ENCODE data around the gene GPR107.

GPR107 gene

DNA sequence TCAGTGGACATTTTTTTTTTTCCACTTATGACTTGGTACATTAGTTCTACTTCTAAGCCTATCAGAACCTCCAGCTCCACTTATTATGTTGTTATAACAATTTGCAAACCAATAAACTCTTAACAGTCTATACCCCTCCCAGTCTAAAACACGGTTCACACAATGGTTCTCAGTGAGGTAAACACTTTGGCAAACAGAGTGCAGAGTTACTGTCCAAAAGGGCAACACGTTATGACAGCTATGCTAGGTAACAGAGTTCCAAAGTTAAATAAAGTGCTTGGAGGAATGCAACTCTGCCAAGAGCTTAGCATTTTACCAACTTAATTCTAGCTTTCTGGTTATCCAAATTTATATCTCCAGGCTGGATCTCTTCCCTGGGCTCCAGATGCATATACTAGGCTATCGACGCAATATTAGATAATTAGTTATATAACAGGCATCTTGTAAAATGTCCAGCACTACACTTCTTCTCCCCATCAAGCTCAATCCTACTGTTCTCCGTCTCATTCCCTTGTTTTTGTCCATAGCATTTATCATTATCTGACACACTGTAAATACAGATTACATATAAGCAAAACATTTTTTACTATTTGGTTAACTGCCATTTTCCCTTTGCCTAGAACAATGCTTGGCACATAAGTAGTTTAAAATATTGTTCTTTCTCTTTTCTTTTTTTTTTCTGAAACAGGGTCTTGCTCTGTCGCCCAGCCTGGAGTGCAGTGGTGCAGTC is 25.0 kb upstream of the GPR107 start:
- no peak for DNase-seq

DNA sequence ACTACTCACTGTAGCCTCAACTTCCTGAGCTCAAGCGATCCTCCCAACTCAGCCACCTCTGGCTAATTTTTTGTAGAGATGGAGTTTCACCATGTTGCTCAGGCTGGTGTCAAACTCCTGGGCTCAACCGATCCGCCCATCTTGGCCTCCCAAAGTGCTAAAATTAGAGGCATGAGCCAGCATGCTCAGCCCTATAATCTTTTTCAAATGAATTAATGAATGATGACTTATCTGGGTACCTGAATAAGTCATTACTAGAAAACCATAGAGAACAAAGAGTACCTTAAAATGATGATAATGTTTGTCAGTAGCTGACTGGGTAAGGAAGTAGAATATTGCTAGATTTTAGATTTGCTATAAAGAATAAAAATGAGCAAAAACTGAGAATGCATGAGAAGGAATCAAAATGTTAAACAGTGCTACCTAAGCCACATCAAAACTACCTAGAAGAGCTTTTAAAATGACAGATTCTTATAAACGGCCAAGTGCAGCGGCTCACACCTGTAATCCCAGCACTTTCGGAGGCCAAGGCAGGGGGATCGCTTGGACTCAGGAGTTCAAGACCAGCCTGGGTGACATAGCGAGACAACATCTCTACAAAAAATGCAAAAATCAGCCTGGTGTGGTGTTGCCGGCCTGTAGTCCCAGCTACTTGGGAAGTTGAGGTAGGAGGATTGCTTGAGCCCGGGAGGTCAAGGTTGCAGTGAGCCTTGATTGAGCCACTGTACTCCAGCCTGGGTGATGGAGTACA is 24.3 kb upstream of the GPR107 start:
- no peak for DNase-seq

DNA sequence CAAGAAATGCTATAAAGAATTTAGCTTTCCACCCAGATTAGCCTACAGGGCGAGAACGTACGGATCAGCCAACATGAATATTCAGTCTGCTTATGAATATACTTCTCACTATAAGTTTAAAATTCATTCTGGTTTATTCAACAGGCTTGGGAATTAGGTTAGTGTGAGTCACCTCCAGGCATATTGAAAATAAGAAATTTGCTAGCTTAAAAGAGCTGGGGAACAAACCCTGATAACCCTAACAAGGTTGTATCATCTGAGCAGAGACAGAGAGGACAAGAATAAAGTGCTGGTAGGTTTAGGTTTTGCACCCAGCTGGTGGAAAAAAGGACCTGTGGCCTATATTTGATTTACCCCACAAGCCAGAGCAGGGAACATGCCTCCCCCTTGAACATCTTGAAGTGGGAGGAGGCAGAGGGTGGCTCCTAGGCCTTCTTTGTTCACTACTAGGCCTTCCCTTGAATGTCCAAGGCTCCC is 23.0 kb upstream of the GPR107 start:
- no peak for DNase-seq

DNA sequence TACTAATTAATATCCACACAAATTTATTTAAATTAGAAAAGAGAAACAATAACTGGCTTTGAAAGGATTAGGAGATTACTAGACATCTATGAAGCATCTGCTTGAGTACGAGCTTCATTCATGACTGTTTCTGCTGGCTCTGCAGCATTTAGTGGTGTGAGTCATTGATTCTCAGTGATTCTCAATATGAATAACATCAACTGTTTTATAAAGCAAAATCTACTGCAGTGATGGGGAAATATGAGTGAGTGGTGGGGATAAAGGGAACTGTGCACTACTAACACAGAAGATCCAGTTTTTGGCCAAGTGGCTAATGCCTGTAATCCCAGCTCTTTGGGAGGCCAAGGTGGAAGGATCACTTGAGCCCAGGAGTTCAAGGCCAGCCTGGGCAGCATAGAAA is 19.1 kb upstream of the GPR107 start:
- no peak for DNase-seq

DNA sequence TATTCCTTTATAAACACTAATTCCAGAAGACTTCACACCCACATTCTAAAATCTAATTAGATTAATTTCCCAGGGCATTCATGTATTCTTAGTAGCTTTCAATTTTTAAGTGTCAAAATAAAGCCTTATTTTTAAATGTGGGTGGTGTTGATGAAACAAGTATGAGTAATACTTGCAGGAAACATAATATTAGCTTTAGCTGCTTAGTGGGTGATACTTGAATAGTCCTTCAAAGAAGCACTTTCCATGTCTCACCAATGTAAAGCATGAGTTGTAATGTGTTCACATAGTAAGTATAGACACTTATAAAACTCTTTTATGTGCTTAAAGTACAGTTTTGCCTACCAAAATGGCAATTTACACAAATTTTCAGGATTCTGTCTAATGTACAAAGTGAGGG is 17.6 kb upstream of the GPR107 start:
- DNase-seq, result no peak

DNA sequence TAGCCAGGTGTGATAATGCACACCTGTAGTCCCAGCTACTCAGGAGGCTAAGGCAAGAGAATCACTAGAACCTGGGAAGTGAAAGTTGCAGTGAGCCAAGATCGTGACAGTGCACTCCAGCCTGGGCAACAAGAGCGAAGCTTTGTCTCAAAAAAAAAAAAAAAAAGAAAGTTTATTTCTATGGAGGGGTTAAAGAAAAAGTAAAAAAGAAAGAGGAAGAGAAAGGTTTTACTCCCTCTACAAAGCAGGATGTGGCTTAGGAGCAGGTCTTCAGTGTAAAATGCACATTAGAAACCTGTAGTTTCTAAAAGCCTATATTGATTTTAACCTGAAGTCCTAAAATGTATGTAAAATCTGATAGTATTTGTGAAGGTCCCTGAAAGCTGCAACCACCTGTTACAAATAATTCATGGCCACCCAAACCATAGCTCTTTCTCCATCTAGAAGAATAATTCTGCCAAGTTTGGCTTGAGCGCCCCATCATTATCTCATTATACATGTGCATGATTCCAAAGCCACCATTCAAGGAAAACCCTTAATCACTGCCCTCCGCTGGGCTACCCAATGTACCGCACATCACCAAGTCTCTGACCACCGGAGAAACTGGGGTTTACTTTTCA is 14.1 kb upstream of the GPR107 start:
- DNase-seq, result no peak

DNA sequence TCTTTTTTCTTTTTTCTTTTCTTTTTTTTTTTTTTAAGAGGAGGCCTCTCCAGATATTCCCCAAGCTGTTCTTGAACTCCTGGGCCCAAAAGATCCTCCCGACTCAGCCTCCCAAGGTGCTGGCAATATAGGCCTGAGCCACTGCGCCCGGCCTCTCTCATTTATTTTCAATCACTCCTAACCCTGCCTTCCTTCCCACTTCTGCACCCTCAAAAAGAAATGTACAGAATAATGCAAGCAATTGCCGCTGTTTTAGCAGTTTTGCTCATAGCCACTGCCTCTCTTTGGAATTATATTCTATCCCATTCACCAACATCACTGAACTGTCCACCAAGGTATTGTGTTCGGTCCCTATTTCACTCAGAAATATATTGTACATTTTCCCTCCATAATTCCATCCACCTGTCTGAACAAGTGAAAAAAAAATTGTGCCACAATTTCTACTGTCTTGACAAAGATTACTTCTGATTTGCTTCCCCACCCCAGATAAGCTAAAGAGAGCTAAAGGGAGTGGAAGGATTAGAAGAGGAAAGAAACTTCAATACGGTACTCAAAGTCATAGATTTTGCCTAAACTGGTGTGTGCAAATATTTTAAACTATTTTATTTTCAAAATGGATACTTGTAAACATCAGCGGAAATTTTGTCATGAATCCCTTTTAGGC is 12.6 kb upstream of the GPR107 start:
- no peak for DNase-seq

DNA sequence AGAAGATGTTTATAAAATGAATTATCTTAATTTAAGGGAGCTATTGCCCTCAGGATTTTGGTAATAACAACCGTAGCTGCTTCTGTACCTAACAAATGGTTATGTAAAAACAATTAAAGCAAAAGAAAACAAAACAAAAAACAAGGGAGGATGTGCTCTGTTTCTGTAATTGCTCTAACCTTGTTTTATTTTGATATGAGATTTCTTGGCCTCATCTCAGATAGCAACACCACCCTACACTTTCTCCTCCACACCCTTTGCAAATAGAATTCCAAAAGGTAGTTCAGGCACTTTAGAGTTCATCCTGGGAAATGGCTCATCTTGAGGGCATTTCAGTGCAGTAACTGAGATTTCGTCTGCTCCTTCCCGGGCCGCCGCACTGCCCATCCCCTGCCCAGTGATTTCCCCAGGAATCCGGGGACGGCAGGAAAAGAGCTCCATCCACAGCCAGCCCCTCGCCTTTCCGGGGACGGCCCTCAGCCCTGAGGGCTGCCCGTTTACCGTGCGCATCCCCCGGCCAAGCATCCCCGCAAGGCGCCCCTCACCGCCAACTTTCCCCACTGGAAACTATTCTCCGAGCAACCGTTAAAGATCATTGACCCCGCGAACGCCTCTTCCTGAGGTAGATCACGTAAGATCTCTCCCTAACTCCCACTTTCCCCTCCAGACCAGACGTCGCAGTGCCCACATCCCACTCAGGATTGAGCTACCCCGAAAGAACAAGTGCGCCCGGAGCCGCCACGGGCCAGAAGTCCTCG is 11.9 kb upstream of the GPR107 start:
- DNase-seq, result no peak

DNA sequence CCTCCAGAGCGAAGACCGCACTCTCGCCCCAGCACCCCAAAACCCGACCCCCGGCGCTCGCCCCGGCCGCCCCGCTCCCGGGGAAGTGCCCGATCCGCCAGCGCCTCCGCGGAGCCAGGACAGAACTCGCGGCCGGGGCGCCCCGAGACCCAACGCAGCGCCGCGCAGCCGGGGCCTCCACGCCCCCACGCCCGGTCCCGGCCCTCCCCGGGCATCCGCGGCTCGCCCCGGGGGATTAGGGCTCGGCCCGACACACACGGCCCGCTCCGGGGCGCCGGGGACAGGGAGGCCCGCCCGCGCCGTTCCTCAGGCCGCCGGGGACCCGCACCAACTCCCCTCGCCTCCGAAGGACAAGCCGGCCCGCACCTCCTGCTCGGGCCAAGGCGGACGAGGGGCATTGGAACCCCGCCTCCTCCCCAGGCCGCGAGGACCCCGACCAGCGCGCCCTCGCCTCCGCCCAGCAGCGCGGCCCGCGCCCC is 11.3 kb upstream of the GPR107 start:
- no peak for DNase-seq

DNA sequence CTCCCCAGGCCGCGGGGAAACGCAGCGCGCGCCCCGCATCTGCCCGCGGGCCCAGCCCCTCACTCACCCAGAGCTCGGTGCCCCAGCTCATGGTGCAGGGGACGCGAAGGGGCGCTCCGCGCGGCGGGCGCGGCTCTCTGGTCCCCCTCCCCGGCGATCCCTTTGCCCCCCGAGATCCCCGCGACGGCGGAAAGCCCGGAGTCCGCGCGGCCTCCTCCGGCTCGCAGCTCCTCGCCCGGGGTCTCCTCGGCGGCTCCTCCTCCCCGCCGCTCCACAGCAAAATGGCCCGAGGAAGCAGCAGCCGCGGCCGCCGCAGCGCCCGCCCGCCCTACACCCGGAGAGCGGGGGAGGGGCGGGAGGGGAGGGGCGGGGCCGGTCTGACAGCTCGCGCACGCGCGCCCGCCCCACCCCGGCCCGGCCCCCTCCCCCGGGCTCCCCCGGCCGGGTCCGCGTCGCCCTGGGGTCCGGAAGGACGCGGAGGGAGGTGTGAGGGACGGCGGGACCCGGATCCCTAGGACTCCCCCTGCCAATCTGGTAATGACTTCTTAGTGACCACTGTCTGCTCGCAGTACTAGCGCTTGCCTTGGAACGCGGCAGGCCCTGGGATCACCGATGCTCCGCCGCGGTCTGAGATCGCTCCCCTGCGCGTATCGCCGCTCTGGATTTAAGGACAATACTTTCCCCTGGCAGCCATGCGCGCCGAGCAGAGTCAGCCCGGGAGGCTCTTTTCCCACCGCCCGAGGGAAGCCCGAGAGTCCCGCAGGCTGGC is 10.6 kb upstream of the GPR107 start, which contains the start of gene FNBP1:
Gene FNBP1, minus strand, starts transcription at position 305 of the 769 bp plus-strand sequence. Its CDS starts 214 bp downstream, at position 91.
- DNase-seq, result no peak

DNA sequence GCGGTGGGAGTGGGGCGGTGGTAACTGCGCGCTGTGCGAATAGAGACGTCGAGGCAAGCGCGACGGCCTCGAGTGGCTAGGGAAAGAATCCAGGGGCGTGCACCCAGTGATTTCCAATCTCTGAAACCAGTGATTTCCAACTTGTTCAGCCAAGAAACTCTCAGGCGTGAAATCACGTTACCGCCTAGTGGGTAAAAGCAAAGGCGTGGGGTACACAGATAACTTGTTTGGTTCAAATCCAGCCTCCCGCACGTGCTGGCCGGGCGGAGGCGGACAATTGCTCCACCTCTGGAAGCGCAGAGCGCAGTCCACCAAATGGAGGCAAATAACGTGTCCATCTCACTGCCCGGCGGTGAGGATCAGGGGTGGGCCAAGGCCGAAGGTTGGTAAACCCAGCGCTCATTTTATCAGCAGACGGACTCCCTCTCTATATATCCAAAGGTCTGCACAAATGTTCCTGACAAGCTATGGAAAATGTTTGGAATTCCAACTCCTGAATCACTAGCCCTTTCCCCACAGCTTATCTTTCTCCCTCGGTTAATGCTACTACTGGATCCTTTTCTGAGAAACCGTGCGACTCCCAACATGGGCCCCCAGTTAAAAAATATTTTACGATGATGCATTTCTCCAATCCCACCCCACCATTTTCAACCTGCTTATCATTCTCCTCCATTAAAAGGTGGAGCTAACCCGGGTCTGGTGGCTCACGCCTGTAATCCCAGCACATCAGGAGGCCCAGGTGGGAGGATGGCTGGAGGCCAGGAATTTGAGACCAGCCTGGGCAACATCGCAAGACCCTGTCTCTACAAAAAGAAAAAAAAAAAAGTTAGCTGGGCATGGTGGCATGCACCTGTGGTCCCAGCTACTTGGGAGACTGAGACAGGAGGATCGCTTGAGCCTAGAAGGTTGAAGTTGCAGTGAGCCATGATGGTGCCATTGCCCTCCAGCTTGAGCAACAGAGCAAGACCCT is 9.8 kb upstream of the GPR107 start:
- DNase-seq, result no peak

DNA sequence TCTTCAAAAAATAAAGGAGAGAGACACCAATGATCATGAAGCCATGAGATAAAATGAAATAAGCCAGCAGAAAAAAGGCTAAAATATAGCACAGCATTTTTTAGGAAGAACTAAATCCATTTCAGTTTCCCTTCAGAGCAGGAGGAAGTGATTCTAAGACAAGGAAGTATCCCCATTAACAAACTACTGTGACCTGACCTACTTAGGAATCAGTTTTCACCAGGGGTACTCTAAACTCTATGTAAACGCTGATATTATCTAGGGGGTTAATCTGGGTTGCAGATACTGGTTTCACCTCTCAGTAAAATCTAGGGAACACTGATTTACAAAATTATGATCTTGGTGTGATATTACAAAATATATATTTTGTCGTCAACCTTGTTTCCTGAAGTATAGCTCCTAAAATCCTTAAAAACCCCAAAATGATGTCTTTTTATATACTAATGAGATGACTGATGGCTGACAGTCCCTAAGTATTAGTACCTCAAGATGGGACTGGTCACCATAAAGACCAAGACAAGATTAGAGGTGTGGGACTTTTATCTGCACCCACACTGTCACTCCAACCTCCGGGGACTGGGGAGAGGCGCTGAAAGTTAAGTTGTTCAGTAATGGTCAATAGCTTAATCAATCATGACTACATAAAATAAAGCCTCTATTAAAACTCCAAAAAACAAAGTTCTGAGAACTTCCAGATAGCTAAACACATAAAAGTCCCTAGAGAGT is 7.8 kb upstream of the GPR107 start:
- no peak for DNase-seq

DNA sequence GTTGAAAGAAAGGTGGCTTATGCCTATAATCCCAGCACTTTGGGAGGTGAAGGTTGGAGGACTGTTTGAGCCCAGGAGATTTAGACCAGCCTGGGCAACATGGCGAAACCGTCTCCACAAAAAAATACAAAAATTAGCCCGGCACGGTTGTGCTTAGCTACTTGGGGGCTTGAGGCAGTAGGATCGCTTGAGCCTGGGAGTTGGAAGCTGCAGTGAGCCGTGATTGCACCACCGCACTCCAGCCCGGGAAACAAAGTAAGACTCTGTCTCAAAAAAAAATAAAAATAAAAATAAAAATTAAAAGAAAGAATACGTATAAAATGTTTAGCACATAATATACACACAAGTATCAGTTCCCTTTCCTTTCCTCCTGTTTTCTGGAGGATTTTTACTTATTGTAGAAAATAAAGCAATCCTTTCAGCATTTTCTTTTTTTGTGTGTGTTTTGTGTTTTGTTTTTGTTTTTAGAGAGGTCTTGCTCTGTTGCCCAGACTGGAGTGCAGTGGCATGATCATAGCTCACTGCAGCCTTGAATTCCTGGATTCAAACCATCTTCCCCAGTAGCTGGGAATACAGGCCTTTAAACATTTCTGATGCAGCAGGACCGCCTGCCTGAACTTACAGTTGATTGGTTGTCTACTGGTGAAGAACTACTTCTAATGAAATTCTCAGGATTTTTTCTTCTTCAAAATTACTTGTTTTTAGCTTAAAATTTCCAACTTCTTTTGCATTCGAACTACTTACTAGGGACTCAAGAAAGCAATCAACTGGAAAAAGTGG is 4.1 kb upstream of the GPR107 start:
- DNase-seq, result no peak

DNA sequence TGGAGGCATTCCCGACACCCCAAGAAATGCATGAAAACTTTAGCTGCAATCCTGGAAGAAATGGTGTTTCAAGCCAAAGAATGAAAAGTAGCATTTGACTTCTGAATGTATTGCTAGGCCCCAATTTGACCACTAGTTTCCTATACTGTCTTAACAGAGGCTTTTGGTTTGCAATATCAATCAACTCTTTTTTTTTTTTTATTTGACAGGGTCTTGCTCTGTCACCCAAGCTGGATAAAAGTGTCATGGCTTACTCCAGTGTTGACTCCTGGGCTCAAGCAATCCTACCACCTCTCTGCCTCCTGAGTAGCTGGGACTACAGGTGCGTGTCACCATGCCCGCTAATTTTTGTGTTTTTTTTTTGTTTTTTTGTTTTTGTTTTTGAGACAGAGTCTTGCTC is 3.2 kb upstream of the GPR107 start:
- no peak for DNase-seq

DNA sequence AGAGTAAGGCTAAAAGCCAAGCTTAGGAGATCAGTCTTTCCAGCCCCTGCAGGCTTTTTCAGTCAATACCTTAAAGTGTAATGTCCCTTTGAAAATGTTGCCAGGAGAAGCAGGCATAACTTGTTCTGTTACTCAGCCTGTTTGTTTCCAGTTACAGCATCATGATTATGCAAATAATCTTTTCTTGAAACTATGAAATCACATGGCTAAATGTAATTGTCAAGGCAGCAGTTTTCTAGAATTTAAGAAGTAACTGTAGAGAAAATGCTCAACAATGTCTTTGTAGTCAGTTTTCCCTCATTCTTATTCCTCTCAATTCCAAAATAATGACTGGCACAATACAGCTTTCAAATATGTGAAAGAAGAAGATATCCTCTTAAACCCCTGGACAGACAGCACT is 1.9 kb upstream of the GPR107 start:
- no peak for DNase-seq

DNA sequence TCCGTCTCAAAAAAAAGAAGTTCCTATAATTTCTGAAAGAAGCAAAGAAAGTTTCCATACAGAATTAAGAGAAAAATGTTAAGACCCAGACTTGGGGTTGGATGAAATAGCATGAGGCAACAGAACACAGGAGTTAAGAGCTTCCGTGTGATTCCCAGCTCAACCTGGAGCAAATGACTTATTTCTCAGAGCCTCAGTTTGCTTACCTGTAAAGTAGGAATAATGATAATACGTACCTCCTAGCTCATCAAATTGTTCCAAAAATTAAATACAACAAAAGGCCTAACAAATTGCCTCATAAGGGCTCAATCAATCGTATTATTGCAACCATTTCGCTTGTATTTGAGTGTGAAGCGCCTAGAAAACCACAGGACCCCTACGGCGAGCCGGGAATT is 600 bp upstream of the GPR107 start:
- no peak for DNase-seq

DNA sequence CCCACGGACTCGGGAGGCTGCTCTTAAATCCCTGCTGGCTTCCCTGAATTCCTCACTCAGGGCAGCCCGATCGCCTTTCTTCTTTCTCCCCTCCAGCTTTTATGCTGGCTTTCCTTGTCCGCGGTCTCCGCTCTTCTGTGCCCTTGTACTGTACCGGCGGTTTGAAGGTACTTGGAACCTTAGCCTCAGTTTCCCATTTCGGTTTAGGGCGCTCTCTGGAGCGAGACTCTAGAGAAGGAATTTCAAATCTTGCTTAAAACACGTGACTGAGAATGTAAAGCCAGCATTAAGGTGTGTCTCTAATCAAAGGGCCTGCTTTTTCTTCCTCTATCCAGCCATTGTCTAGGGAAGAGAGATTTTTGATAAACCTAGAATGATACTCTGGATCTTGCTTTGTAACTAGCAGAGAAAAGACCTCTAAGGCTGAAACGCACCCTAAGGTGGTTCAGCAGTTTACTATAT is 650 bp downstream of the GPR107 start:
- no peak for DNase-seq

DNA sequence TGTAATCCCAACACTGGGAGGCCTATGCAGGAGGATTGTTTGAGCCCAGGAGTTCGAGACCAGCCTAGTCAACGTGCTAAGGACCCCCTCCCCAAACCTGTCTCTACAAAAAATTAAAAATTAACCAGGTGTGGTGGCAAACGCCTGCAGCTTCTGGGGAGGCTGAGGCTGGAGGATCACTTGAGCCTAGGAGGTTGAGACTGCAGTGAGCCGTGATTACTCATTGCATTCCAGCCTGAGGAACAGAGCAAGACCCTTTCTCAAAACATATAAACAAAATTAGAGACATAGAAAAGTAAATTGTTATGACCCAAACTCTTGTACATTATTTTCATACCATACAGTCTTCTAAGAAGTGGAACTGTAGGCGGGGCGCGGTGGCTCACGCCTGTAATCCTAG is 1.1 kb downstream of the GPR107 start:
- no peak for DNase-seq

DNA sequence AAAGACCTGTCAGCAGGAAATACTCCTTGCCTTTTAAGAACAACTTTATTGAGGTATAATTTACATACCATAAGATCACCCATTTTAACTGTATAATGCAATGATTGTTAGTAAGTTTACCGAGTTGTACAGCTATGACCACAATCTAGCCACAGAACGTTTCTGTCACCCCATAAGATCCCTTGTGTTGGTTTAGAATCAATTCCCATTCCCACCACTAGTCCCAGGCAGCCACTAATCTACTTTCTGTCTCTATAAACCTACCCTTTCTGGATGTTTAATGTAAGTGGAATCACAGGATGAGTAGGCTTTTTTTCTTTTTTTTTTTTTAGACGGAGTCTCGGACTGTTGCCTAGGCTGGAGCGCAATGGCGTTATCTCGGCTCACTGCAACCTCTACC is 4.4 kb downstream of the GPR107 start:
- DNase-seq, result no peak

Data from SHP77 treated with DMSO at 0.1 percent for 48 hours (cell line).